SU-DHL-6 (cell line): ENCODE results near the gene CGAS.

Experiments used
- H2AFZ ChIP-seq: fragments of 200-600 bp; sonication (generic); 2 replicates; pipeline ENCODE4 v1.6.1; 2014; ENCODE audit warnings: low read depth, mild to moderate bottlenecking, moderate library complexity, mixed read lengths, antibody characterized with exemption, low read length; ENCODE audit not compliant: severe bottlenecking
- H3F3A ChIP-seq: fragments of 200-600 bp; shearing (Covaris generic); 2 replicates; pipeline ENCODE4 v1.6.0; 2016; ENCODE audit warnings: antibody characterized with exemption, mild to moderate bottlenecking; ENCODE audit not compliant: insufficient read depth
- H3K27ac ChIP-seq: fragments of 200-600 bp; sonication (generic); 2 replicates; pipeline ENCODE4 v1.5.1; 2016; ENCODE audit warnings: low read depth, mild to moderate bottlenecking, low read length, moderate library complexity, mixed read lengths
- H3K27me3 ChIP-seq: fragments of 200-600 bp; sonication (generic), shearing (Covaris generic); 2 replicates; pipeline ENCODE4 v1.6.0; 2014; ENCODE audit warnings: mild to moderate bottlenecking, low read length
- H3K36me3 ChIP-seq: fragments of 200-600 bp; sonication (generic); 2 replicates; pipeline ENCODE4 v1.6.1; 2014; ENCODE audit warnings: mild to moderate bottlenecking, low read length, mixed read lengths
- H3K4me2 ChIP-seq: fragments of 300-600, 200-600 bp; shearing (Covaris generic), sonication (generic); 2 replicates; pipeline ENCODE4 v1.6.0; 2014; ENCODE audit warnings: low read length, low read depth, mild to moderate bottlenecking; ENCODE audit not compliant: poor library complexity, severe bottlenecking
- H3K4me3 ChIP-seq: fragments of 200-600 bp; sonication (generic); 2 replicates; pipeline ENCODE4 v1.5.1; 2014; ENCODE audit warnings: antibody characterized with exemption, low read length, mild to moderate bottlenecking, mixed read lengths; ENCODE audit not compliant: insufficient read depth, poor library complexity, severe bottlenecking
- H3K79me2 ChIP-seq: fragments of 200-600 bp; sonication (generic); 2 replicates; pipeline ENCODE4 v1.6.1; 2014; ENCODE audit warnings: mild to moderate bottlenecking, low read length, moderate library complexity; ENCODE audit not compliant: insufficient read depth
- H3K9ac ChIP-seq: fragments of 200-600 bp; sonication (generic); 2 replicates; pipeline ENCODE4 v1.7.0; 2014; ENCODE audit warnings: mild to moderate bottlenecking, low read length
- H3K9me2 ChIP-seq: fragments of 200-600 bp; sonication (generic); replicated peaks from 2 replicates; pipeline ENCODE4 v1.6.1; 2014; ENCODE audit warnings: low read length; ENCODE audit not compliant: insufficient read depth
- H3K9me3 ChIP-seq: fragments of 200-600 bp; sonication (generic); 2 replicates; pipeline ENCODE4 v1.6.1; 2014; ENCODE audit warnings: low read length, mixed read lengths; ENCODE audit not compliant: insufficient read depth
- H4K20me1 ChIP-seq: fragments of 200-600 bp; sonication (generic); 2 replicates; pipeline ENCODE4 v1.6.1; 2014; ENCODE audit warnings: low read depth, mild to moderate bottlenecking, antibody characterized with exemption, low read length, moderate library complexity, mixed read lengths
- EZH2phosphoT487 ChIP-seq: fragments of 200-600 bp; sonication (generic), shearing (Covaris generic); conservative IDR thresholded peaks from 2 replicates; pipeline ENCODE4 v1.6.1; 2018; ENCODE audit warnings: mild to moderate bottlenecking, antibody characterized with exemption, low read length, moderate library complexity, mixed read lengths
- TF ChIP-seq, protein P1 (sequence below): fragments of 200-600 bp; sonication (generic); IDR thresholded peaks from one replicate; pipeline ENCODE4 v1.5.1; 2017; ENCODE audit warnings: antibody characterized with exemption, mild to moderate bottlenecking, low read length, moderate library complexity; ENCODE audit not compliant: insufficient read depth, poor library complexity, severe bottlenecking

The CGAS gene

DNA sequence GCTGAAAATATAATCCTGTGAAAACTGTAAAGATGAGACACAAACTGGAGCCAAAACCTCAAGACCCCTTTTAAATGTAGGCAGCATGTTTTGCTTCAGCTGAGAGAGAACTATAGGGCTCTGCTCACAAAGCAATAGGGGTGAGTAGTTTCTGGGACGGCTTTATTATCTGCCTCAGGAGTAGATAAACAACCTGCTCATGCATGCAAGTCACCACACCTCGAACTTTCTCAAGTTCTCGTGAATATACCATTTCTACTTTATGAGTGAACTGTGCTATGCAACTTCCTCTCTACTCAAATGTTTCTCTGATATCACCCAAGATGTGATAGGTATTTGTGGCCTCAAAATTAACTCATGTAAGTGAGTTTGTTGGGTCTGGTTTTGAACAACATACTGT, 74.9 kb downstream of the CGAS start:
- H3K36me3 ChIP-seq: no peaks in the 10 kb centered on the region

DNA sequence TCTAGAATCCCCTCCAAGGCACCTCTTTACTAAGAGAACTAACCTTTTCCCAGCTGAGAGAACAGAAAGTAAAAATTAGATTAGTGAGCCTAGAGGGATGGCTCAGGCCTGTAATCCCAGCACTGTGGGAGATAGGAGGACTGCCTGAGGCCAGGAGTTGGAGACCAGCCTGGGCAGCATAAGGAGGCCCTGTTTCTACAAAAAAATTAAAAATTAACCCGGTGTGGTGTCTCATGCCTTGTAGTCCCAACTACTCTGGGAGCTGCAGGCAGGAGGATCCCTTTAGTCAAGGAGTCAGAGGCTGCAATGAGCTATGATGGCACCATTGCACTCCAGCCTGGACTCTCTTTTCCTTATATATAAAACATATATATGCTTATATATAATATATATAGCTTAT, 76.9 kb downstream of the CGAS start:
- H3K27ac ChIP-seq: no peak overlapping the region
- no peaks in the 10 kb centered on the region for H3K9me3 ChIP-seq
- H3K9me2 ChIP-seq: no peaks in the 10 kb centered on the region
- H4K20me1 ChIP-seq: no peaks in the 10 kb centered on the region
- H3K4me2 ChIP-seq: no peak overlapping the region
- no peak overlapping the region for H3K4me3 ChIP-seq
- H2AFZ ChIP-seq: no peak overlapping the region
- no peaks in the 10 kb centered on the region for H3K79me2 ChIP-seq
- no peaks in the 10 kb centered on the region for H3F3A ChIP-seq
- H3K27me3 ChIP-seq: no peaks in the 10 kb centered on the region
- TF ChIP-seq EZH2phosphoT487: no peak
- TF ChIP-seq, protein P1, sequence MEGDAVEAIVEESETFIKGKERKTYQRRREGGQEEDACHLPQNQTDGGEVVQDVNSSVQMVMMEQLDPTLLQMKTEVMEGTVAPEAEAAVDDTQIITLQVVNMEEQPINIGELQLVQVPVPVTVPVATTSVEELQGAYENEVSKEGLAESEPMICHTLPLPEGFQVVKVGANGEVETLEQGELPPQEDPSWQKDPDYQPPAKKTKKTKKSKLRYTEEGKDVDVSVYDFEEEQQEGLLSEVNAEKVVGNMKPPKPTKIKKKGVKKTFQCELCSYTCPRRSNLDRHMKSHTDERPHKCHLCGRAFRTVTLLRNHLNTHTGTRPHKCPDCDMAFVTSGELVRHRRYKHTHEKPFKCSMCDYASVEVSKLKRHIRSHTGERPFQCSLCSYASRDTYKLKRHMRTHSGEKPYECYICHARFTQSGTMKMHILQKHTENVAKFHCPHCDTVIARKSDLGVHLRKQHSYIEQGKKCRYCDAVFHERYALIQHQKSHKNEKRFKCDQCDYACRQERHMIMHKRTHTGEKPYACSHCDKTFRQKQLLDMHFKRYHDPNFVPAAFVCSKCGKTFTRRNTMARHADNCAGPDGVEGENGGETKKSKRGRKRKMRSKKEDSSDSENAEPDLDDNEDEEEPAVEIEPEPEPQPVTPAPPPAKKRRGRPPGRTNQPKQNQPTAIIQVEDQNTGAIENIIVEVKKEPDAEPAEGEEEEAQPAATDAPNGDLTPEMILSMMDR: no peak
- H3K36me3 ChIP-seq: no peaks in the 10 kb centered on the region
- no peak overlapping the region for H3K9ac ChIP-seq

More for the DNA sequence above, 74.9 kb downstream of the CGAS start:
- Histone ChIP-seq H4K20me1 (no peaks in the 10 kb centered on the region), H3K9me3 (no peaks in the 10 kb centered on the region), H3K27me3 (no peaks in the 10 kb centered on the region), H3K27ac (no peak overlapping the region), H3K9me2 (no peaks in the 10 kb centered on the region), H3K4me2 (no peak overlapping the region), H3K9ac (no peak overlapping the region), H3K4me3 (no peak overlapping the region), H3F3A (no peaks in the 10 kb centered on the region), H2AFZ (peak overlapping the region; percentile 20), H3K79me2 (no peaks in the 10 kb centered on the region)
- TF ChIP-seq, protein P1: no peak
- TF ChIP-seq EZH2phosphoT487: no peak
